Epidermal melanocyte (primary cell): ENCODE measurements around the gene GNB3.
A peak's percentile ranks its signal among the peaks of the same experiment; 100 is the strongest.
"Not testable (repeated sequence)": the region's sequence is repeated elsewhere in the genome, so short reads cannot be mapped to it uniquely, and the experiment has no call there.

Experiments used
- DNase-seq: peaks from one replicate; pipeline ENCODE4 v3.0.0; 2011; ENCODE audit warnings: low spot score; ENCODE audit not compliant: insufficient read length

The GNB3 gene

GRCh38 chr12:6858799-6859198 is 18.1 kb downstream of the GNB3 start:
- DNase-seq: no peak

- no peak for DNase-seq
Measured at GRCh38 chr12:6860116-6860515, 19.4 kb downstream of the GNB3 start.

GRCh38 chr12:6860942-6861341 is 20.2 kb downstream of the GNB3 start:
- no peak for DNase-seq

GRCh38 chr12:6861391-6861790 is 20.7 kb downstream of the GNB3 start:
- DNase-seq: no peak

GRCh38 chr12:6863033-6863432 is 22.3 kb downstream of the GNB3 start:
- no peak for DNase-seq

- DNase-seq: no peak
Measured at GRCh38 chr12:6863586-6864321, 23.0 kb downstream of the GNB3 start.

- DNase-seq: not testable (repeated sequence)
Measured at GRCh38 chr12:6865307-6865706, 24.6 kb downstream of the GNB3 start.

- no peak for DNase-seq
Measured at GRCh38 chr12:6866163-6866919, 25.6 kb downstream of the GNB3 start.

GRCh38 chr12:6866920-6867412 is 26.2 kb downstream of the GNB3 start:
- DNase-seq: no peak

- DNase-seq: peak; percentile 82
Measured at GRCh38 chr12:6867413-6868210, 26.9 kb downstream of the GNB3 start, which contains the start of gene TPI1. Gene TPI1, plus strand, starts transcription at chr12:6867531. Its CDS starts 36 bp downstream, at chr12:6867567.

GRCh38 chr12:6868211-6869048 is 27.7 kb downstream of the GNB3 start:
- no peak for DNase-seq

GRCh38 chr12:6869049-6870021 is 28.6 kb downstream of the GNB3 start:
- peak; percentile 81 for DNase-seq

GRCh38 chr12:6870304-6870703 is 29.6 kb downstream of the GNB3 start:
- DNase-seq: not testable (repeated sequence)

- DNase-seq: no peak
Measured at GRCh38 chr12:6871052-6871957, 30.6 kb downstream of the GNB3 start.

- DNase-seq: peak; percentile 79
Measured at GRCh38 chr12:6872073-6873048, 31.6 kb downstream of the GNB3 start.

- DNase-seq: peak; percentile 91
Measured at GRCh38 chr12:6873094-6874014, 32.6 kb downstream of the GNB3 start, which contains the start of gene SPSB2. Gene SPSB2, minus strand, starts transcription at chr12:6873303. Its CDS starts 402 bp downstream, at chr12:6872901.
